ENCODE results near the gene MACROD2.

Gene MACROD2

DNA sequence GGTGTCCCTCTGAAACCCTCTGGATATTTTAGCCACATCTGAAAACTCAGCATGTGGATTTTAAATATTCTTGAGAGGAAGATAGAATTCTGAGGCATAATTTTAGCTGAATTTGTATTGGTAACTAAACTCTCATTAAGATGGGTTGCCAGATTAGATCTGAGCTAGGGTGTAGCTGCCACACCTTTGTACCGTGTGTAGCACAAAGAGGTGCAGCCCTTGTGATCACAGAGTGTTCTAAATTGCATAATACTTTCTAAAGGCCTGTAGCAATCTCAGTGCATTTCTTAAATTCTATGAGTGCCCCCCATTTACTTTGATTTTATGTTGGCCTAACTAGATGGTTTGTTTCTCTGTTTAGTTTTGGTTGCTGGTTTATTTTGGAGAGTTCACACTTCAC is 289.1 kb downstream of the MACROD2 start:
- no peak for FAIRE-seq

DNA sequence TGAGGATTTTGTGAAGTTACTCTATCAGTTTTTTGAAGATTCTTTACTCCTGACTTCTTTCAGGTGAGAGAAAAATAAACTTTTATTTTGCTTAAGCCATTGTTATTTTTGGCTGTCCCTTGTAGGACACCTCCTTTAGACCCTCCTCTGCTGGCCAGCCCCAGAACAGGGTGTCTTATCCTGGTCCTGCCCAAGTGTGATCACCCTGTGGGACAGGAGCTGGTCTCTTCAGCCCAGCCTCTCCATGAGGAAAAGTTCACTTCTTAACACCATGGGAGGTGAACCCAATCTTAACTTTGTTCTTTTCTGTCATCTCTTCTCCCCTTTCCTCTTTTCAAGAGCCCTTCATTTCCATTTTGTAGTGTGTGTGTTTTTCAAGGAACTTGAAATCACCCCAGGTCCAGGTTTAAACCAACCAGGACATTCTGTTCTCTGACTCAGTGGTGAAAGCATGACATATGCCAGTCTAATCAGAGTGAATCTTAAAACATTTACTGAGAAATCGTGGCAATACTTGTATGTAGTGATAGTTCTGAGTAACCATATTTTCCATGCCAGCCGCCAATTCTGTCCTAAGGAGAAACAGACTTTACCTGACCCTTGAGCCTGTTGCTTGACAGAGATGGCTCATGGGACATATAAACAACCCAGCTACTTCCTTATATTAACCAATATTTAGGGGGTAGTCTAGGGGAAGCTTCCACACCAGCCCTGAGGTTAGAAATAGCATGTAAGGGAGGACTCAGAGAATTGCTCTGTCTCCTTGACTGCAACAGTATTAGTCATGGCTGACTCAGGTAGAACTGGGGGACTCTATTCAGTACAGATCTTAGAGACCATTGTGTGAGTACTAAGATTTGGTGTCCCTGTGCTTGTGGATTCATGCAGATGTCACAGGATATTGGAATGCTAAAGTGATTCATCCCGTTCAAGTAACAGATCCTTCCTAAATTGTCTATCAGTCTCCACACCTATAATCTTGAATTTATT is 293.3 kb downstream of the MACROD2 start:
- no peak for FAIRE-seq

DNA sequence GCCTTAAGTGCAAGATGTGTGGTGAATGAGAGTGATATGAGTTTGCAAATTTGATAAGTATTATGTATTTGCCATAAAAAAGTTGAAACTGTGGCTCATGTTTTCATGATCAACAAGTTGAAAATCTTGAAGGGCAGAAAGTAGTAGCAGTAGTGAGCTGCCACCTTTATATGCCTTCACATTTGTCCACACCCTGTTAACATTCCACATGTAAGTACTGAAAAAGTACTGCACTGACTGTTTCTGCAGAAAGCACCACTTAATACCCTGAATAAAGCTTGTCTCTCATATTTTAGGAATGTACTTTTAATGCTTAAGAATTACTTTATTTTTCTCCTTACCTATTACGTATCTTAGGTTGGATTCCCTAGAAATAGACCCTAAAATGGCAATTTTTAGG is 296.2 kb downstream of the MACROD2 start:
- no peak for FAIRE-seq

DNA sequence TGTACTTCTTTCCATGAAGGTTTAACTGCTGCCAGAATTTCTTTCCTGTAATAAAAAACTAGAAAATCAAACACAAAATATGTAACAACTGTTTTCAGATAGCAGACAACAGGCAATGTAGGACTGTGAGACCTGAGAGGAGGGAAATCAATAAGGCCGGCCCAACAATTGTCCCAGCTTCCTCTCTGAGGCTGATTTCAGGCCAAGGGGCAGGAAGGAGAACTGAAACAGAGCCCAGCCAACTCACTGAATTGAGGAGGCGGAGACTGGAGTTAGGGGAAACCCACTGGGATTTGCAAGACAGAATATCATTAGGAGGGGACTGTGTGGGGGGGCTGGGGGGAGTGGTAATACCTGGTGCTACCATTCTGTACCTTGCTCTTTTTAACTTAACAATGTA is 299.9 kb downstream of the MACROD2 start:
- no peak for FAIRE-seq

DNA sequence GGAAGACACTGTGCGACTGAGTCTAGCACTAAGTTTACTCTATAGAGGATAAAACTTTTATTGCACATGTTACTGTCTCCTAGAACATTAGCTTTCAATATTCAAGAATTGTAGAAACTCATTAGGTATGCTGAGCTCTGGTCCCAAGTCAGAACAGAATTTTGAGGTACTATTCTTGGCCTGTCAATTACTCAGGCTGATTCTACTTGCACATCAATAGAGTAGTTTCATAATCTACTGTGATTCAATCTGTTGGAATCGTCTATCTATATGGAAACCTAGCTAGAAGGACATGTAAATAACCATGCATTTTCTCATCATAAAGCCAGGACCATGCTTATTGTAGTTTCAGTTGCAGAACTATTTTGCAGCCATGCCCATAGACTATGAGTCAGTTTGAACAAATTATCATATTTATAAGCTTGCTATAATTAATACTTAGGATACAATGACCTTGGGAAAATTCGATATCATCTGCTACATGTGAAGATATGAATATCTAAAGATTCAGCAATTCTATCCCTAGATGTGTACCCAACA is 300.5 kb downstream of the MACROD2 start:
- no peak for FAIRE-seq

DNA sequence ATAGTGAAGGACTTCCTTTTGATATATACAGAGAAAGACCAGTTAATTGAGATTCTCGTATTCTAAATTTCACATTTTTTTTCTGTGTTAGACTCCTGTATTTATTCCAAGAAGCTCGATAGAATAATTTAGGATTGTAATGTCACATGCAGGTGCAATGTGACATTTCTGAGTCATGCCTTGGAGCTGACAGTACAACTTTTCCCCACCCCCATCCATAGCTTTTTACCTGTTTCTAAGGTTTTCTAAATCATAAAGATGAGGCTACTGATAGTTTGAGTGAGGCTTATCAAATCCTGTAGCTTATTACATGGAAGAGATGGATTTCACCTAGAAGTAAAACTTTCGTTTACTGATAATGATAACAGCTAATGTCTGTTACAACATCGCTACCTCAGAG is 304.5 kb downstream of the MACROD2 start:
- FAIRE-seq = no peak

DNA sequence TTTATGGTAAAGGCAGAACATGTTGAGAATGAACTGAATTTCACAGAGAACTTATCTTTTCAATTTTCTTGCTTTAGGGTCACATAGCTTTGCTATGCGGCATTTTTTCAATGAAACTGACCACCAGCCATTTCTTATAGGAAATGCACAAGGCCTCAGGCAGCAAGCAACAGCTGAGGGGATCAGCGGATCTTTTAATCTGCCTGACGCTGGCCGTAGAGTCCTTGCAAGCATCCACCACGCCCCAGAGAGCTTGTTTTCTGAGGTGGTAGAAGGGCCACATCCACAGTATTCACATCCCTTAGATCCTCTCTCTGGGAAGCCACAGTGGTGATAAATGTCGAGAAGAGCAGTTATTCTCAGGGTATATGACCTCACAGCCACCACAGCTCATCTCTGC is 307.8 kb downstream of the MACROD2 start:
- FAIRE-seq = no peak

DNA sequence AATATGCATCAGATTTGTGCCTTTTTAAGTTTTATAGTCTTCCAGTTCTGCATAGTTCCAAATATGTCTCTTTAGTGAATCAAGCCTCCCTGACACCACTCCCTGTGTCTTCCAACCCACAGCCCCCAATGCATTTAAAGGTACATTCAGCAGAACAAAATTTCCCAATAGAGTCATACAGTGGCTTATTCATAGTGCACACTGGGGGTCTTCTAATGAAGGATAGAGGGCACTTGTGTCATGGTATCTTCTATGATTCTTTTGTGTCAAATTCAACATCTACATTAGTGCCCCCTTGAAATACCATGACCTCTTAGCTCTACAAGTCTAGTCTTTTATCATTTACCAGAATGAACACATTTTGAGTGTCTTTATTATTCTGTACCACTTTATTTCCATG is 308.3 kb downstream of the MACROD2 start:
- FAIRE-seq = no peak

DNA sequence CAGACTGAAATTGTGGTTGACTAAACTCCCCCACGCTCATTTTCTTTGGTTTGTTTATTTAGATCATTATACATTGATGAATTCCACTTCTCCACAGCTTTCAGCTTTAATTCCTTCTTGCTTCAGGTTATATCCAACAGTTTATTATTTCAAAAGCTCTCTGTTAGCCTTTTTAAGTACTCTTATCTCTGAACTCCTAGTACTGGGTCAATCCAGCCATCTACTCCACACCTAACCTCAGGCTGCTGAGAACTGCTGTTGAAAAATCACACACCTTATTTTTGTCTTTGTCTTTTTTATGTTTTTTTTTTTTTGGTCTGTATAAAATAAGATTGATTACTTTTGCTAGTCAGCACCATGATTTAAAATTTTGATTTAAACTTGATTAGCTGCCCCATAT is 309.2 kb downstream of the MACROD2 start:
- no peak for FAIRE-seq

DNA sequence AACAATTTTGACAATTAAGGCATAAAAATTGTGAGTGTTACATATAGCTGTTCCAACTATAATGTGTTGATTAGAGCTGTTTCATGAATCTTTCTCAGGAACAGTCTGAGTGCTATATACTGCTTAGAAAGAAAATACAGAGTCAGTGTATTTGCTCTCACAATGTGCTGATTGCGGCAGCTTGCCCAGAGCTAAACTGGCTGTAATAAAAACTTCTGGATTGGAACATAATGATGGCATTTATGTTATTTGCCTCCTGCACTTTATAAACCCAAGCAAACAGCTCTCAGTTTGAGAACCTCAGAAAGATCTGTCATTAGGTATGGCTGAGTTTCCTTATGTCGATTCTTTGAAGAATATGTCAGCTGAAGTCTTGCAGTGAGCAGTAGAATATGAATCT is 312.6 kb downstream of the MACROD2 start:
- no peak for FAIRE-seq

DNA sequence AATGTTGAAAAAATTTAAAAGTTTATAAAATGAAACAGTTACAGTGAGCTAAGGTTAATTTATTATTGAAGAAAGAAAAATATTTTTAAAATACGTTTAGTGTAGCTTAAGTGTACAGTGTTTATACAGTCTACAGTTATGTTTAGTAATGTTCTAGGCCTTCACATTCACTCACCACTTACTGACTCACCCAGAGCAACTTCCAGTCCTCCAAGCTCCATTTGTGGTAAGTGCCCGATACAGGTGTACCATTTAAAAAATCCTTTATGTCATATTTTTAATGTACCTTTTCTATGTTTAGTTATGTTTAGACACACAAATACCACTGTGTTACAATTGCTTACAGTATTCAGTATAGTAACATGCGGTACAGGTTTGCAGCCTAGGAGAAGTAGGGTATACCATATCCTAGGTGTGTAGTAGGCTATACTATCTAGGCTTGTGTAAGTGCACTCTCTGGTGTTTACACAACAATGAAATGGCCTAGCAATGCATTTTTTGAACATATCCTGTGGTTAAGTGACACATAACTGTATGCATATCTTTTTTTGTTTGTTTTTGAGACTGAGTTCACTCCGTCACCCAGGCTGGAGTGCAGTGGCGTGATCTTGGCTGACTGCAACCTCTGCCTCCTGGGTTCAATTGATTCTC is 315.8 kb downstream of the MACROD2 start:
- no peak for FAIRE-seq

DNA sequence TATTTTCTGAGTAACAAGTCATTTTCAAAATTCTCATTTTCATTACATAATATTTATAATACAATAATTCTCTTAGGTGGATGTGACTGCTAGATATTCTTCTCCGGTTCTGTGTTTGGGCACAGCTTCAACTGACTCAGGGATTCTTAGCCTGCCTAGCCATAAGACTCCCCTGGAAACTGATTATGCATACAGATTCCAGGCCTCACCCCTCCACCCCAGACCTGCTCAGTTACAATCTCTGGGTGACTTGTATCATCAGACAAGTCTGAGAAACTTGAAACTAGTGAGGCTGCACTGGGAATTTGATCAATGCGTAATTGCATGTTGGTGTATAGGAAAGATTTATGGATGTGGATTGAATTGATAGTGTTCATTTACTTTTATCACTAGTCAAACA is 316.7 kb downstream of the MACROD2 start:
- no peak for FAIRE-seq

DNA sequence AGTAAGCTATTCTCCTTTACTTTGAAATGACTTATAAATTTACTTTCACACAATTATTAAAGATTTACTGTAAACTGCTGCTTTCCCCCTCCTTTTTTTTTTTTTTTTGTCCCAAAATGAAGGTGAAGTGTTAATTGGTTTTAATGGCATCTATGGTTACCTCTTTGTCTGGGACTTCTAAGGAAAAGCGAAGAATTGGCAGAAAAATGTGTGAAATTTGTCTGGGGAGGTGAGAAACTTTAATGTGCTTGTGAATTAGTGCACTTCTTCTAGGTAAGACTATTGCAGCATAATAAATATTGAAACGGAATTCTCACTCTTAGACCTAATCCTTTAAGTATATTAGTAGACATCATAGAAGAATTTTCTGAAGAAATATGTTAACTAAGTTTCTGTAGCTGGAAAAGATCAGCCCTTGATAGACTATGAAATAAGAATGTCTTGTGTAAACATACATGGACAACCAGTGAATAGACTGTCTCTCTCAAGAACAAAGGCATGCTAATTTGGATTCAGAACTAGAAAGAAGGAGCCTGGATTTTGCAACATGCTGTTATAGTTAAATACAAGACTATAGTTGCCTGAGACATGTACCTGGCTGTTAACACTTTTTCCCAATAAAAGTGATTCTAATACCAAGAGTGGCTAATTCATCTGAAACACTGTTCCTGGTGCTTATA is 318.2 kb downstream of the MACROD2 start:
- FAIRE-seq = no peak

DNA sequence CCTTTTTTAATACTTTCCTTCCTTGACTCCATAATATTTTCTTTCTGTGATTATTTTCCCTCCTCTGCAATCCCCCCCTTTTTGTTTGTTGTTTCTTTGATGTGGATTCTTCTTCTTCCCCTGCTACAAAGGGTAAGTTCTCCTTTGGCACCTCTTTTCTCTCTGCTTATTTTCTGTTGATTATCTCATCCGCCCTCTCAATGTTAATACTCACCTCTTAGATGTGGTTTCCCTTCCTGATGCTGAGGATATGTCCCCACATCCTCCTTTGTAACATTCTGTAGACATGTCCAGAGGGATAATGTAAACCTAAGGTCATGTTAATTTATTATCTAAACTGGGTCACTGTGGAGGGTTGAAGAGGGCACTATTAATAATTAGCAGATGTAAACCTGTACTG is 324.4 kb downstream of the MACROD2 start:
- FAIRE-seq = no peak

DNA sequence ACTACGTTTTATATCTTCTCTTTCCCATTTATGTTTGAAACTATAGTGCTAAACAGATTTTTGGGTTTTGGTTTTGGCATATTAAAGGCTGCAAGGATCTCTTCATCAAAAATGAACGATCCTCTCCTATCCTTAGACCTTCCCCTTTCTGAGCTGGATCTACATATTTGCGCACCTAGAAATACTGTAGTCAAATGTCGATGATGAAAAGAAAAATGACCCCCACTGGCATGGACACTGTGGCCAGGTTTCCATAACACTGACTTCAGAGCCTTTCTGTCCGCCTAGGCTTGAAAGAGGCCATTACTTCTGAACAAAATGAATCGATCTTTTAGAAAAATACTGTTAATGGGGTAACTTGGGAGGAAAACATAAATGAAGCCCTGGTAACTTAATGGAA is 336.3 kb downstream of the MACROD2 start:
- no peak for FAIRE-seq

DNA sequence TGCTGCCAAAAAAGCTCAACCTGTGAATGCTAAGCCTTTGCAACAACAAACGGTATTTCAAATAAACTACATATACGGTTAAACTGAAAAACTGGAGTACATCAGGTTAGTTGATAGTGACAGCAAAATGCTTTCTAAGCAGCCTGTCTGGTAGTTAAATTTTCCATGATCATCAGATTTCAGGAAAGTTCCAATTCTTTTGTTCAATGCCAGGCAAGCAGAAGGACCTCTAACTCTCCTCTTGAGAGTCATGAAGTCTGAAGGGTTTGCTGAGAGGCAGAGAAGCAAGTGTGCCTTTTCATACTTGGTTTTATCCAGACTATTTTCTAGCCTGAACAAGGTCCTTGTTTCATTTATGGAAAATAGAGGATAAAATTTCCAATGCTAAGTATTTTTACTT is 337.6 kb downstream of the MACROD2 start:
- no peak for FAIRE-seq

DNA sequence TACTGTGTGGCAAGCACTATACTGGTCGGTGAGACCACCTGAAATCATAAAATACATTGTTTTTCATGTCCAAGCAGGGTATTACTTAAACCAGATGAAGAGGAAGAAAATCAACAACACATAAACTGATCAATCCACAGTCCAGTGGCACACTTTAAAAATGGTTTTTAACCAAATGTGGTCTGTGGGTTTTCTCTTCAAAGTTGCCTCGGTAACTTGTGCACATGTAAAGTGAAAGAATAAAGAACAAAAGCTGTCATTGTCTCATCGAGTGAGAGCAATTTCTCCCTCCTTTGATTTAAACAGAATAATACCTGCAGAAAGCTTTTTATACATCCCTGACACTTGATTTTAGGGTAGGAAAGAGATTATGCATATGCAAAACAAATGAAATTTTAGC is 338.4 kb downstream of the MACROD2 start:
- FAIRE-seq = no peak

DNA sequence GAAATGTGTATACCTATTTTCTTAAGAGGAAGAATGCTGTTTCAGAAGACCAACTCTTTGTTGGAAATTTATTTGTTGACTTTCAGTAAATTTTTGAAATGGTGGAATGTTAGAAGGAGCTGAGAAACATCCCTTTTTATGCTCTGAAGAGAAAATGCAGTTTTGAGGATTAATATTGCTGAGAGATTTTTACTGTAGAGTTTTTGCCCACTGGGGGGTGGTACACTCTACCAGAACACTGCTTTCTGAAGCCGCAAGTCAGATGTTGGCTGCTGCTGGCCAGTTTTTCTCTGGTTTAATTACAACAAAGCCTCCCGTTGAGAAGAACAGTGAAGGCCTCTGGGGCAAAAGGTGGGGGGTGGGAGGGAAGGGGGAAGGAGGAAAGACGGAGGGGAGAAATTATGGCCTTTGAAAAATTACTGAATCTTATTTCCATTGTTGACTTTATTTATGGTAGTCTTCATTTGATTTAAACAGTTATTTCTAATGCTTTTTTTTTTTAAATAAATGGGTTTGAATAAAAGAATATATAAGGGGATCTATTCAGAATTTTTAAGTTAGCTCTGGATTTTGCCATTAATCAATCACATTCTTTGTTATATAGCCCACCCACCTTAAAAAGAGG is 339.1 kb downstream of the MACROD2 start:
- no peak for FAIRE-seq

DNA sequence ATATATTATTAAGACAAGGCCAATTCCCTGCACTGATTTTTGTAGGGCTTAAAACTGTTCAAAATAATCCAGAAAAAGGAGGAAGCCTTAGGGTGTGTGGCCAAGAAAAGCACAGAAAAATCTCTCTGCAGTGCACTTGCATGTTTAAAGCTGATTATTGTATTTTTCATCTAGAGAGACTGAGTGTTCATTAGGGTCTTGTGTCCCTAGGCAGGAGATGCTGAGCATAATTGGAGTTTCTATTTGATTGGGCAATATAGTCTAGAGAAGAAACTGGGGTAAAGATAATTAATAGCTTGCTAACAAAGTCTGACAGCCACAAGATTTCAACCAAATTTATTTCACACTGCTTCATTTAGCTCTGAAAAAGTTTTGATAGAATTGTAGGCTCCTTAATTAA is 339.7 kb downstream of the MACROD2 start:
- FAIRE-seq = no peak

DNA sequence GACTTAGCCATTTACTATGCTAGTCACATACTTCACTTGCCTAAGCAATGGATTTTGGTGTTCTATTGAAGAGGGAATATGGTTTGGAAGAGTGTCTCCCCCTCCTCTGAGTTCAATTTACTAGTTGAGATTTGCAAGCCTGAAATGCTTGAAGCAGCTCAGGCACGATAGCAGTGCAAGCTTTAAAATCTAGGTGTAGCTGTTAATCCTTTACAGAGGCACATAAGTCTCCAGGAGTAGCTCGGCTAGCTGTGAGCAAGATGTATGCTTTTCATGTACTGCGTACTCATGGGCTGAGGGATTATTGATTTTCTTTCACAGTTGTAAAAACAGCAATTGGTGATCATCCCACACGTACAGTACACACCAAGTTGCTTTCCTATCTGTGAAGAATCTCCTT is 341.4 kb downstream of the MACROD2 start:
- no peak for FAIRE-seq

DNA sequence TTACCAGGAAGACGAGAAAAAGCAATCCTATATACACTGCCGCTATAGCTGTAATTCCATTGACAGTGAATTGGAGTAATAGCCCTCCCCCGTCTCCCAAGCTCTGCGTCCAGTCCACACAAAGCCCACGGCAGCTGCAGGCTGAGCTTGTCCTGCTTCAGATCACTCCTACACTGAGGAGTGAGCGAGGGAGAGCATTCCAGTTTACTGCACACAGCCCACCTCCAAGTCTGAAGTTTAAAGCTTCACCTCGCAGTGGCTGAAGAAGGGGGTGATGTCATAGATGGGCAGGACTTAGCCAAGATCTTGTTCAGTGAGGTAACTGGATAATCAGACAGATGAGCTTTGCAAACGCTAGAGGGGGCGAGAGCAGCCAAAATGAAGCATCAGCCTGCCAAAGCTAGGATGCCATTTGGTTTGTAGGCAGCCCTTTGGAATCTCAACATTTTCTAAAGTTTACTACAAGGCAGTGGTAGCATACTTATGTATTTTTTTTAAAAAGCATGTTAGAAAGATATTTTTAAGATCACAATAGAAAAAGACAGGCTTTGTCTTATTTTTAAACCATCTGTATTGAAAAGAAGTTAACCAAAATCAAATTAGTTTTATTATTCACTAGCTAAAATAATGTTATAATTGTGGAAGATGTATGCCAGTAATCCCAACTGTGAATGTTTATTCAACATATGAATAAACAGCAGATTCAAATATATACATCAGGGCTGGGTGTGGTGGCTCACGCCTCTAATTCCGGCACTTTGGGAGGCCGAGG is 342.3 kb downstream of the MACROD2 start, which contains the start of gene FLRT3:
Gene FLRT3, minus strand, starts transcription at position 213 of the 772 bp plus-strand sequence. CDS start 10,106 bp downstream, outside the sequence.
- FAIRE-seq = no peak

DNA sequence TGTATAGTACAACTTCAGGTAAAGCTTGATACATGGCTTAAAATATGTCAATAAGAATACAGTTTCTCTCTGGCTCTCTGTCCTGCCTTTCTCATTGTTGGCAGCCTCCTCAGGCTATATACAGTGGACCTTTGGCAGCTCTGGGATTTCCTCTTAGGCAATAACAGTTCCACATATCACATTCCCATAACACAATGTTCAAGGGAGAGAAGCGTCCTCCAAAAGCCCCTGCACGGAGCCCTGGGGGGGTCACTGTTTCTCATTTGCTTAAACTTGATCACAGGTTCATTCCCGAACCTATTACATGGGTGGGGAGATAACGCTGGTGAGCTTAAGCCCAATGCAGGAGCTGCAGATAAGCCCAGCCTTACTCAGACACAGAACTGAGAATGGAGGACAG is 346.5 kb downstream of the MACROD2 start:
- no peak for FAIRE-seq

Measured in TTC549 (cell line).